A673 (cell line): Measurements from ENCODE around the gene FAM89B.

Source experiments
- CTCF ChIP-seq: fragments of 300-800, 200-600 bp; sonication (generic); conservative IDR thresholded peaks from 2 replicates; pipeline ENCODE4 v1.5.1; 2017; ENCODE audit warnings: low read depth, mild to moderate bottlenecking, antibody characterized with exemption, low read length, moderate library complexity, mixed read lengths
- EZH2 ChIP-seq: fragments of 200-600 bp; sonication (generic); IDR thresholded peaks from 2 replicates; pipeline ENCODE4 v1.6.1; 2017; ENCODE audit warnings: borderline replicate concordance, low read depth, mild to moderate bottlenecking, mixed read lengths, antibody characterized with exemption, low read length; ENCODE audit not compliant: poor library complexity, severe bottlenecking

GRCh38 chr11:65604258-65604657 lies 31.9 kb downstream of the FAM89B start:
- TF ChIP-seq EZH2 (no peak), CTCF (no peak)
